Kidney (tissue), 14 donors: ENCODE data around the gene MYO9A. TPM values are rescaled to one million over a fixed set of nuclear protein-coding genes. Genes with fewer than 3 reads are reported as not detected.

Experiments used
- DNase-seq, 5 donors: peaks; one replicate each; pipeline ENCODE4 v3.0.0-alpha.2; 2013 to 2020
- FAIRE-seq: peaks from 2 replicates; lab custom pipeline; 2012; peaks lifted over from hg19 to GRCh38; lab: Jason Lieb, UNC
- H3K27ac ChIP-seq, 2 donors: one replicate each; pipeline ENCODE4 v1.7.0; 2013; ENCODE audit warnings: low read depth in 2 of 2, low read length in 2 of 2, inconsistent platforms in 1 of 2
- H3K27me3 ChIP-seq: one replicate; pipeline ENCODE4 v1.7.1; 2013; ENCODE audit warnings: low read length, inconsistent platforms; ENCODE audit not compliant: control insufficient read depth, insufficient read depth
- H3K36me3 ChIP-seq, 3 donors: one replicate each; pipeline versions ENCODE4 v1.7.0 to v1.7.1; 2013; ENCODE audit warnings: low read length in 3 of 3, control low read depth in 1 of 3, inconsistent platforms in 1 of 3; ENCODE audit not compliant: insufficient read depth in 3 of 3, control insufficient read depth in 2 of 3
- H3K4me1 ChIP-seq, 3 donors: one replicate each; pipeline versions ENCODE4 v1.7.0 to v1.7.1; 2013; ENCODE audit warnings: low read length in 3 of 3, inconsistent platforms in 1 of 3, low read depth in 1 of 3; ENCODE audit not compliant: control insufficient read depth in 2 of 3, insufficient read depth in 2 of 3
- H3K4me3 ChIP-seq, 3 donors: one replicate each; pipeline versions ENCODE4 v1.7.0 to v1.8.1; 2013; ENCODE audit warnings: low read length in 3 of 3, control low read depth in 1 of 3, inconsistent platforms in 1 of 3
- H3K9ac ChIP-seq, 3 donors: one replicate each; pipeline versions ENCODE4 v1.7.0 to v1.7.1; 2013; ENCODE audit warnings: low read length in 3 of 3, control low read depth in 1 of 3, inconsistent platforms in 1 of 3
- H3K9me3 ChIP-seq, 3 donors: one replicate each; pipeline versions ENCODE4 v1.7.0 to v1.7.1; 2013; ENCODE audit warnings: low read length in 3 of 3, control low read depth in 1 of 3, inconsistent platforms in 1 of 3; ENCODE audit not compliant: control insufficient read depth in 2 of 3, insufficient read depth in 1 of 3
- intact Hi-C: fragments of 100-400 bp; cut with DNase I; formaldehyde crosslinking; loops from one replicate; pipeline ENCODE4 v1.11.1; 2022
- polyA plus RNA-seq: library from polyadenylated mRNA; stranded (reverse); fragments of 350-450 nt; fragmentation: Illumina TruSeq; extraction: RNeasy Lipid Tissue Mini Kit (QIAGEN cat#74804); gene quantifications from one replicate; pipeline ENCODE4 v1.2.3, GENCODE V29; 2014; ENCODE audit warnings: low read depth, low replicate concordance; ENCODE audit not compliant: insufficient read depth
- total RNA-seq: library from RNA; stranded (reverse); fragmentation: NEBNext Ultra II Directional; extraction: Animal tissue kit (Norgen Biotek cat#: 25700); gene quantifications from one replicate; pipeline ENCODE4 v1.2.1, GENCODE V29; 2021
- TF ChIP-seq, protein P1 (sequence below): IDR thresholded peaks from 3 replicates; pipeline ENCODE4 v1.5.1; 2012; ENCODE audit warnings: mild to moderate bottlenecking, moderate library complexity, borderline replicate concordance; ENCODE audit not compliant: insufficient read depth; ENCODE audit errors: extremely low read depth
- donor health status: control.
- donor health status: control.
- donor health status: control.
- donor health status: control.
- donor health status: control.
- donor health status: DM: yes; HTN: yes; CAD: no.
- donor health status: Normal renal cell carcinoma (clear cell type).

Gene MYO9A
- total and polyA plus RNA-seq, 2 donors from 2014 or later, result 5.5 to 132 TPM

DNA sequence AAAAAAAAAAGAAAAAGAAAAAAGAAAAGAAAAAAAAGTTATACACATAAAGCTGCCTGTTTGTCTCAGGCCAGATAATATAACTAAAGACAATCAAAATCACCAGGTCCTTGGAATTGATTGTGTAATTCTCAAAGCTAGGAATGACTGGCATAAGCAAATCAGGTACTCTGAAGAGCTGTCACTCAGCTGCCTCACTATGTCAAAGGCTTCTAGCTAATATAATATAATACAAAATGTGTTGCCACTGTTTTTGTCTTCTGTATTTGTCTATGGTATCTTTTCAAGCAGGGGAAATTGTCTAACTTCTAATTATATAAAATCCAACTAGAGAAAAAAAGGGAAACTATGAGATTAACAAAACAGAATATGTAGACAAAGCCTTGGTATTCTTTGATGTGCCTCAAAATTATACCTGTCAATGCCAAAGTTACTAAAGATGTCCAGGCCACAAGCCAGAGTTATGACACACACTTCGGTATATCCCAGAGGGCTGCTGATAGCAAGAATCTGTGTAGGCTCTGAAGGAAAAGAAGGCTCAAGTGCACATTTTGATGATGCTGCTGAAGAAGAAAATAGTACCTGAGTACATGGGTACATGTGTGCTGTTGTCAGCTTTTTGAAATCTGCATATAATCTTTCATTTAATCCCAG is 344.6 kb downstream of the MYO9A start:
- no peak for FAIRE-seq
- DNase-seq, result no peak

More for the DNA sequence above, 344.6 kb downstream of the MYO9A start:
- no peak overlapping the region for H3K27ac ChIP-seq
- H3K27me3 ChIP-seq, result no peaks in the 10 kb centered on the region
- TF ChIP-seq, protein P1, sequence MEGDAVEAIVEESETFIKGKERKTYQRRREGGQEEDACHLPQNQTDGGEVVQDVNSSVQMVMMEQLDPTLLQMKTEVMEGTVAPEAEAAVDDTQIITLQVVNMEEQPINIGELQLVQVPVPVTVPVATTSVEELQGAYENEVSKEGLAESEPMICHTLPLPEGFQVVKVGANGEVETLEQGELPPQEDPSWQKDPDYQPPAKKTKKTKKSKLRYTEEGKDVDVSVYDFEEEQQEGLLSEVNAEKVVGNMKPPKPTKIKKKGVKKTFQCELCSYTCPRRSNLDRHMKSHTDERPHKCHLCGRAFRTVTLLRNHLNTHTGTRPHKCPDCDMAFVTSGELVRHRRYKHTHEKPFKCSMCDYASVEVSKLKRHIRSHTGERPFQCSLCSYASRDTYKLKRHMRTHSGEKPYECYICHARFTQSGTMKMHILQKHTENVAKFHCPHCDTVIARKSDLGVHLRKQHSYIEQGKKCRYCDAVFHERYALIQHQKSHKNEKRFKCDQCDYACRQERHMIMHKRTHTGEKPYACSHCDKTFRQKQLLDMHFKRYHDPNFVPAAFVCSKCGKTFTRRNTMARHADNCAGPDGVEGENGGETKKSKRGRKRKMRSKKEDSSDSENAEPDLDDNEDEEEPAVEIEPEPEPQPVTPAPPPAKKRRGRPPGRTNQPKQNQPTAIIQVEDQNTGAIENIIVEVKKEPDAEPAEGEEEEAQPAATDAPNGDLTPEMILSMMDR, result no peak
- H3K36me3 ChIP-seq, result peaks cover 0 to 7% (median 0%) of the 10 kb centered on the region in 3 donors
- intact Hi-C loops, result no loop called here
- no peak overlapping the region for H3K9ac ChIP-seq
- H3K4me3 ChIP-seq, result no peak overlapping the region
- H3K9me3 ChIP-seq, result no peaks in the 10 kb centered on the region
- H3K4me1 ChIP-seq, result no peaks in the 10 kb centered on the region

Other genes starting within 250 kb of the MYO9A start
- 4.8 TPM for gene SENP8, start 253 bp upstream of the MYO9A start, total RNA-seq
- 5.6 TPM for gene SENP8, start 253 bp upstream of the MYO9A start, polyA plus RNA-seq
- gene GRAMD2A, start 79.6 kb upstream of the MYO9A start, total RNA-seq, result 5.4 TPM
- 2.7 TPM for gene GRAMD2A, start 79.6 kb upstream of the MYO9A start, polyA plus RNA-seq
- 1,124 TPM for gene PKM, start 113.0 kb upstream of the MYO9A start, total RNA-seq
- gene PKM, start 113.0 kb upstream of the MYO9A start, polyA plus RNA-seq, result 799 TPM
- 69.7 TPM for gene PARP6, start 154.4 kb upstream of the MYO9A start, total RNA-seq
- 50.4 TPM for gene PARP6, start 154.4 kb upstream of the MYO9A start, polyA plus RNA-seq
- gene CELF6, start 202.0 kb upstream of the MYO9A start, total RNA-seq, result 3.5 TPM
- 3.8 TPM for gene CELF6, start 202.0 kb upstream of the MYO9A start, polyA plus RNA-seq